AG08396 (cell line): ENCODE measurements around the gene PPFIA1.
A peak's percentile ranks its signal among the peaks of the same experiment; 100 is the strongest.
"Not testable (repeated sequence)": the region's sequence is repeated elsewhere in the genome, so short reads cannot be mapped to it uniquely, and the experiment has no call there.

ENCODE experiments used
- DNase-seq: peaks from one replicate; pipeline ENCODE4 v3.0.0; 2012; ENCODE audit warnings: low spot score, mixed read lengths

The PPFIA1 gene

DNA sequence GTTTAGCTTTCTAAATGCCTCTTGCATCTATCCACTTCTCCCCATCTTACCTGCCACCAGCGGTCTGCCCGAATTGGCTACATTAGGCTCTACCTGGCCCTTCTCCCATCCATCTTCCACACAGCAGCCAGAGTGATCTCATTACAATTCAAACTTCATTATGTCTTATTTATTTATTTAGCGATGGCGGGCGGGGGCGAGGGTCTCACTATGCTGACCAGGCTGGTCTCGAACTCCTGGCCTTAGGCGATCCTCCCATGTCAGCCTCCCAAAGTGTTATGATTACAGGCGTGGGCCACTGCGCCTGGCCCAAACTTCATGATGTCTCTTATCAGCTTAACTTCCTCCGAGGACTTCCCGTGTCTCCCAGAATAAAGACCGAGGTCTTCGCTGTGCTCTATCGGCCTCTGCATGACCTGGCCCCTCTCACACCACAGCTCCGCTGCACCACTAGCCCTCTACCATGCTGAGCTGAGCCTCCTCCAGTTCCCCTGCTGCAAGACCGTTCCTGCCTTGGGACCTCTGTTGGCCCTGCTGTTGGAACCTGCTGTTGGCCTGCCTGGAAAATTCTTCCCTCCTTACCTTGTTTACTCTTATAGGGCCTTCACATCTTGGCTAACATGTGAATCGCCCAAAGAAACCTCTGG, 127.0 kb downstream of the PPFIA1 start:
- DNase-seq: no peak

DNA sequence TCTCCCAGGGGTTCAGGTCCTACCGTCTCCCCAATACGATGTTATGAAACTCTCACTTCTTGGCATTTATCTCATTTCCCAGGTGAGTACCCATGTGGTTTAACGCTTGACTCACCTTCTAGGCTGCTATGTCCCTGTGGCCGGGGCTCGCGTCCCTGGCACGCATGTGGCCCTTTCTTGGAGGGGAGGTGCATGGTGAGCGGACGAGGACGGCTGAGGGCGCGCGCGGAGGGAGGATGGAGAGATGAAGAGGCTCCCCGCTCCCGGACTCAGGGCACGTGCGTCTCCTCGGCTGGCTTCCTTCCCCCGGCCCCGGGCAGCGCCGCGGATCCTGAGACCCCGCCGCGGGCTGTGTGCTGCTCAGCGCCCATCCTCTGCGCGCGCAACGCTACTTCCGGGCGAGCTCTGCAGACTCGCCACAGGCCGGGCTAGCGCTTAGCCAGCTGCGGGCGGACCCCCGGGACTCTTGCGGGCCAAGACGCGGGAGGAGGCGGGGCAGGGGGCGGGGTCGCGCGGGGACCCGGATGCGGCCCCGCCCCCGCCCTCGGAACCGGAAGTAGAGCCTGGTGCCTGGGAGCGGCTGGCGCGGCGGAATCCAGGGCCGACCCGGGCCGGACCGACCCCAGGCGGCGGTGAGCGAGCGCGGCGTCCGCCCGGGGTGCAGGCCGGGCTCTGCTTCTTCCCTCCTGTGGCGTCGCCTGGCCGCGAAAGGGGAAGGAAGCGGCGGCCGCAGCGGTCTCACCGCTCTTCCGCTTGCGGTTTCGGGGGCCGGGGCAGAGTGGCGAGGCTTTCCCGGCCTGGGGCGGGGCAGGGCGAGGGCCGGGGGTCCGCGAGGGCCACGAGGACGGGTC, 127.7 kb downstream of the PPFIA1 start, which contains the start of gene CTTN:
TSS of gene CTTN (plus strand) at position 547 of the 851 bp plus-strand sequence. CDS start 8,769 bp downstream, outside the sequence.
- DNase-seq: peak; percentile 97

DNA sequence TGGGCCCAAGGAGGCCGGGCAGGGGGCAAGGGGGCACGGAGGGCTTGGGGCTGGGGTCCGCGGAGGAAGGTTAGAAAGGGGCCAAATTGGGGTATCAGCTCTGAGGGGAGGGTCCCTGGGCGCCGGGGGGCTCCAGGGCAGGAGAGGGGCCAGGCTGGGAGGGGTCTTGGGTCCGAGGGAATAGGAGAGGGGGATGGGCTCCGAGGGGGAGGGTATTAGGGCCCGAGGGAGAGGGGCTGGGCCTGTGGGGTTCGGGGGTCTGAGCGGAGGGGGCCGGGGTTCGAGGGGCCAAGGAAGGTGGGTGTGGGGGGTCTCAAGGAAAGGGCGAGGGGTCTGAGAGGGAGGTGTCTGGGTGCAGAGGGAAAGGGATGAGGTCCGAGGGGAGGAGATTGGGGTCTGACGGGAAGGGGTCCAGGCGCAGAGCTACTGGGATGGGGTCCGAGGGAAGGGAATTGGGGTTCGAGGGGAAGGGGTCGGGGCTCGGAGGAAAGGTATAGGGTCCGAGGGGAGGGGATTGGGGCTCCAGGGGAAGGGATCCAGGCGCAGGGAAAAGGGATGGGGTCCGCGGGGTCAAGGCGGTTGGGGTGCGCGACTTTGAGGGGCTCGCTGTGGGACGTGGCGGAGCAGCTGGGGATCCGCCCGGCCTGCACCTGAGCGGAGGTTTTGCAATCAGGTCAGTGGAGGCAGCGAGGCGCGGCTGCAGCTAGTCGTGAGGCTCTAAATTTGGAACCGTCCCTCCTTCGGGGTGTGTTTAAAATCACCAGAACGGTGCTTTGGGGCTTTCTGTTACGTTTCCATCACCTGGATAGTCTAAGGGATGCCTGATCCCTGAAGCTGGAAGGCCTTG, 128.6 kb downstream of the PPFIA1 start:
- no peak for DNase-seq

DNA sequence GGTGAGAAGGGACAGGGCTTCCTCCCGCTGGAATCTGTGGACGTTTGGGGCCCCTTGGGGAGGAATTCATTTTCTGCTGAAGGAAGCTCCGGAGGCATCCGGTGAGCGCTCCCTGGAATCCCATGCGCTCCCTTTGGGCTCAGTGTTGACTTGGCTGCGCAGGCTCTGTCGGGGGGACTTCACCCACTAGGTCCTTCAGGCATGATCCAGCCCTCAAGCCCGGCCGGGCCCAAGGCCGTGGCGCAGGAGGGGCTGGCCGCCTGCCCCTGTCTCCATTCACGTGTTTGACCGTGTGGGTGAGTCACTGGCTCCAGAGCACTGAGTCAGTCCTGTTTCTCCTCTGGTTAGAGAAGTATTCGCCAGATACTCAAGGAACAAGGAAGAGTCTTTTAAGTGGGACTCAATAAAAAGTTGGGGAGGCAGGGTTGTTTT, 129.2 kb downstream of the PPFIA1 start:
- peak; percentile 95 for DNase-seq

DNA sequence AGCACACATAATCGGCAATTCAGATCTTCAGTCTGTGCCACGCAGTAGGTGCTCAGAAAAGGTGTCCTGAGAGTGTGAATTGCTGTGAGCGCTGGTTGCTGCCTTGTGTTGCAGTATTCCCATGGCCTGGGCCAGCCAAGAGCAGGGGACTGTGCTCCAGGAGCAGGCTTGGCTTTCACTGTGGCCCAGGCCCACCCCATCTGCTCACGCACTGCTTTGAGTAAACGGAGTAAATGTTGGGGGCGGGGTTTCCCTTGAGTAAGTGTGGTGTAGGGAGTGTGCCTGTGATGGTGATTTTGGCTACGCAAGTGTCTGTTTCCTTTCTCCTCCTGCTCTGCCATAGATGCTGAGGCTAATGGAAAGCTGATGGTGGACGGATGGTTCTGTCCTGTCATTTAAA, 130.2 kb downstream of the PPFIA1 start:
- no peak for DNase-seq

DNA sequence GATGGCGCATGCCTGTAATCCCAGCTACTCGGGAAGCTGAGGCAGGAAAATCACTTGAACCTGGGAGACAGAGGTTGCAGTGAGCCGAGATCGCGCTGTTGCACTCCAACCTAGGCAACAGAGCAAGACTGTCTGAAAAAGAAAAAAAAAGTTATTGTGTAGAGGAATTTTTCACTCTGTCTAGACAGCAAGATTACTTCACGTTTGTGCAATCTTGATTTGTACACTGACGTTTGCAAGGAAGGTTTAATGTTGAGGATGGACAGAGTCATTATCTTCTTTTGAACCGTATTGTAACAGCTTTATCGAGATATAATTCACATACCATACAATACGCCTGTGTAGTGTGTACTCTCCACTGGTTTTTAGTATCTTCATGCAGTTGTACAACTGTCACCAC, 131.5 kb downstream of the PPFIA1 start:
- no peak for DNase-seq

DNA sequence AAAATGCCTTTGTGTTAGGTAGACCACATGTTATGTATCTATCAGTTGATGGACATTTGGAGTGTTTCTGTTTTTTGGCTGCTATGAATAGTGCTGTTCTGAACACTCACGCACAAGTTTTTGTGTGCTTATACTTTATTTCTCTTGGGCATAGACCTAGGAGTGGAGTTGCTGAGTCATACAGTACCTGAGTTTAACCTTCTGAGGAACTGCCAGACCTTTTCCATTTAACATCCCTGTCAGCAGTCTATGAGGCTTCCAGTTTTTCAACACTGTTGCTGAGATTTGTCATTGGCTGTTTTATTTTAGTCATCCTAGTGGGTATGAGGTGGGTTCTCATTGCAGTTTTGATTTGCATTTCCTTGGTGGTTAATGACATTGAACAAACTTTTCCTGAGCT, 132.2 kb downstream of the PPFIA1 start:
- DNase-seq: no peak

DNA sequence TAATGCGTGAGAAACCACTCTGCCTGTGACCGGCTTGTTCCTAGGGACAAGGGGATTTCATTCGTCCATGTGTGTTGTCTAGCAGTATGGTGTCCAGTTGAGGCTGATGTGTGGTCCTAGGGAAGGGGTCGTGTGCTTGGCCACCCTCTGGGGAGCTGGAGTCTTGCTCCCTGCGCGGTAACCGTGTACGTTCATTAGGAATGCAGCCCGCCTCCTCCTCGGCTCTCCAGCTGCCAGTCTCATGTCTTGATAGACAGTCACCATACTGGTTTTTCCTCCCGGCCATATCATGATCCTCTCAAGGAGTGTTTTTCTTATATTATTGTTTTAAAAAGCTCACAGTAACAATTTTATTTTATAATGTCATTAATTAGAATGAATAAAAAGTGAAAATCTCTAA, 133.8 kb downstream of the PPFIA1 start:
- no peak for DNase-seq

DNA sequence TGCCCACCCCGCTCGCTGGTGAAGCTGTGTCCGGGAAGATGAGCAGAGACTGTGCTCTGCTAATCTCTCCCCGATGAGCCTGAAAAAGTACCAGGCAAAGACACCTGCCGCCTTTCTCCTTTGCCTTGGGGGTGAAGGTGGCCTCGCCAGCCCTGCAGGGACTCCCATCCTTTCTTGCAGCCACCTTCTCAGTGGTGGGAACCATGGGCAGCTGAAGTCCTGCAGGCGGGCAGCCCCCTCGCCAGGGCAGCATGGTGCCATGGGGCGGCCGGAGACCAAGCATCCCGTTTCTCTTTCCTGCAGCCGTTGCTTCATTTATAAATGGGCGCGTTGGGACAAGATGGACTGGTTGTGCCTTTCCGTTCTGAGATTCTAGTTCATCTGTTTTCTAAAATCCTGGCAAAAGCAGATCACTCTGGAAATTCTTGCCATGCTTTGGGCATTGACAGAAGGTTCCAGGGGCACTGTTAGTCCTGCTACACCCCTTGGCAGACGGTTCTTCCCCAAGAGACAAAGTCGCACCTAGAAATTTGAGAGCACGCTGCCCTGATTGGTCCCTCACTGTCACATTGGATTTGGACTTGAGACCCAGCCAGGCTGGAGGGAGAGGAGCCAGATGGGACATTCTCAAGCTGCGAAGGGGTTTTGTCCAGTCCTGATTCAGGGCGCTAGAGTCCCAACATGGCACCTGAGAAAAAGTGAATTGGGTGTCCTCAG, 135.3 kb downstream of the PPFIA1 start:
- DNase-seq: no peak

DNA sequence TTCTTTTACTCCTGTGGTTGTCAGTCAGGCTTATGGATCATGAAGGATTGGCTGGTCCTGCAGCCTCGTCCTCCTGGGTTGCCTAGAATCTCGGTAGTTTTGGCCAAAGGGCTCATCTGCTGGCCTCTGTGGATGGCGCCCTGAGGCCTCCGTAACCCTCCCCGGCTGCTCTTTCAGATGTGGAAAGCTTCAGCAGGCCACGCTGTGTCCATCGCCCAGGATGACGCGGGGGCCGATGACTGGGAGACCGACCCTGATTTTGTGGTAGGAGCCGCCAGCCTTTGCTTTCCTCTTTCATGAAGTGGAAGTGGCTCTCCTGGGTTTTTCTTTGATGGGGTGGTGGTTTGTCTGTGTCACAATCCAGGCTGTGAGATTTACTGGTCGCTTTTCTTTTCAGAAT, 136.6 kb downstream of the PPFIA1 start:
- no peak for DNase-seq

DNA sequence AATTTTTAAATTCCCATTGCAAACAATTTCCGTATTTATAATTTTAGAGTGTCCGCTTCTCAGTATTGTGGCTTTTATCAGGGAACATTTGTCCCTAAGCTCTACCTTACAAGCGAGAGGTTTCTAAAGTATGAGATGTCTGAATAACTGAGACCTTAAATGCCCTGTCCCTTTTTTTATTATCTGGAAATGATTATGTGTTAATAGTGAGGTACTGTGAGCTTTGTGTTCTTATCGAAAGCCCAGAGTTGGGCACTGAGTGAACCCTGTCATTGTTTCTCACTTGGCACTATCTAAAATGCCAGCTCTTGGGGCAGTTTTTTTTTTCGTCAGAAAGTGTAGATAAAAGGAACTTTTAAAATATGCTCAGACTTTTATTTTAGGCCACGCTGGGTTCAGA, 137.3 kb downstream of the PPFIA1 start:
- no peak for DNase-seq

DNA sequence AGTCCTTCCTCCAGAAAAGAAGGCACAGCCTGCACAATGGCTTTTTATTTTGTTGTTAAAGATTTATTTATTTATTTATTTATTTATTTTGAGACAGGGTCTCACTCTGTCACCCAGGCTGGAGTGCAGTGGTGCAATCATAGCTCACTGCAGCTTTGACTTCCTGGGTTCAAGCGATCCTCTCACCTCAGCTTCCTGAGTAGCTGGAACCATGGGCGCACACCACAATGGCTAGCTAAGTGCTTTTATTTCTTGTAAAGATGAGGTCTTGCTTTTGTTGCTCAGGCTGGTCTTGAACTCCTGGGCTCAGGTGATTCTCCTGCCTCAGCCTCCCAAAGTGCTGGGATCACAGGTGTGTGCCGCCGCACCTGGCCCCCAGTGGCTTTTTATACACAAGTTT, 137.8 kb downstream of the PPFIA1 start:
- DNase-seq: not testable (repeated sequence)

DNA sequence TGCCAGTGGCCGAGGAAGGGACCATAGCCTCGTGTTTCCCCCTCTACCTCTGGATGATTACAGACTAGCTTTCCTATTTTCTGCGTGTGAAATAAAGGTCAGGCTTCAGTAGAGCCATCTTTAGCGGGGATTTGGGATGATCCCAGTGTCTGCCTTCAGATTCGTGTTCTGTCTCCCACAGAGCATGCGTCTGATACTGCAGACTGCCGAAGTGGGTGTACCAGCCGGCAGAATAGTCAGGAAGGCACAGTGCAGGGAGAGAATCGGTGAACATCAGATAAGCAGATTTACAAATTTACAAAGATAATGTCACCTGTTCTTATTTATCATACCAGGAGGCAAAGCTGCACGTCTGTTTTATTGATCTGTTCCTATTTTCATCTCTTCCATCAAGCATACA, 138.9 kb downstream of the PPFIA1 start:
- no peak for DNase-seq

DNA sequence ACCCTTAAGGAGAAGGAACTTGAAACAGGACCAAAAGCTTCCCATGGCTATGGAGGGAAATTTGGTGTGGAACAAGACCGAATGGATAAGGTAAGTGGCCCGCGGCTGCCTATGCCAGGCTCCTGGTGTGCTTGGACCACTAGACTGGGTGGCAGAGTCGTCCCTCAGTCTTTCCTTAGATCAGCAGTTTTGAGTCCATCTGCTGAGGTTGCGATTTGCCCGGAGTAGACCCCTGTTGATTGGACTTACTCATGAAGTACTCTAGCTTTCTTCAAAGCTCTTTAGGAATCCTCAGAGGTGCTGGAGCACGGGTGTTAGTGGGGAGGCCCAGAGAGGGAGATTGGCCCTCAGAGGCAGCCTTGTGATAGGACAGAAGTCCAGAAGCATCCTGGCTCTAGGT, 139.4 kb downstream of the PPFIA1 start:
- DNase-seq: no peak

DNA sequence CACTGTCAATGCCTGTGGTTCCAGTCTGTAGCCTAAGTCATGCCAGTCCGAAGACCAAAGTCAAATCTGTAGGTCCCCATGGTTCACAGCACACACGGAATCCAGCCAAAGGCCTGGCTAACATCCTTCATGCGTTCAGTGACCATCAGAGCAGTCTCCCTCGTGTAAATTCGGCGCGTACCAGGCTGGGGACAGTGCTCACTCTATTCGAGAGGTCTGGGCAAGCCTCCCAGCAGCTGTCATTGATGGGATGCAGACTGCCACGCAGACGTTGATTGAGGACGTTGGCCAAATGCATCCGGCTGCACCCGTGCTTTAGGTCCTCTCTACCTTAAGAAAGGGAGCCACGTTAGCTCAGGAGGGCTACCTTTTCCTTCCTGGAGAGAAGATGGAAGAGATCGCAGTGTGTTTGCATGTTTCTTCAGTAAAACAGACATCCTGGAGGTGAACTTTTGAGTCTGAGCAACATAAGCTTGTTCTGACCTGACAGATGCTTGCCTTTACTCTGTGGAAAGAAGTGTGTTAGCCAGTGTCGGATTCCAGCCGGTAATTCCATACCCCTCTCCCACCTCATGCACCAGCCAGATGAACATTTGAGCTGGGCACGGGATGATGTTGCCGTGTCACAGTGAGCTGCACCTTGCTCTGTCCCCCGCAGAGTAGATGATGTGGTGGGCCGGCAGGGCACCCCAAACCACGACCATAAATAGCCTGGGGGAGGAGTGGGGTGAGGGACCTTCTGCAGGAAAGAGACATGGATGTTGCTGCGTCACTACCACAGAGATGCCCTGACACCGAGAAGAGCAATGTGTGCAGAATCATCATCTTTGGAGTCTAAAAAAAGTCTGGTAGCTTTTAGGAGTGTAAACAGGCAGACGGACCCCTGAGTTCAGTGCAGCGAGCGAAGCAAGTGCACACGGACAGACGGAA, 140.1 kb downstream of the PPFIA1 start:
- no peak for DNase-seq

DNA sequence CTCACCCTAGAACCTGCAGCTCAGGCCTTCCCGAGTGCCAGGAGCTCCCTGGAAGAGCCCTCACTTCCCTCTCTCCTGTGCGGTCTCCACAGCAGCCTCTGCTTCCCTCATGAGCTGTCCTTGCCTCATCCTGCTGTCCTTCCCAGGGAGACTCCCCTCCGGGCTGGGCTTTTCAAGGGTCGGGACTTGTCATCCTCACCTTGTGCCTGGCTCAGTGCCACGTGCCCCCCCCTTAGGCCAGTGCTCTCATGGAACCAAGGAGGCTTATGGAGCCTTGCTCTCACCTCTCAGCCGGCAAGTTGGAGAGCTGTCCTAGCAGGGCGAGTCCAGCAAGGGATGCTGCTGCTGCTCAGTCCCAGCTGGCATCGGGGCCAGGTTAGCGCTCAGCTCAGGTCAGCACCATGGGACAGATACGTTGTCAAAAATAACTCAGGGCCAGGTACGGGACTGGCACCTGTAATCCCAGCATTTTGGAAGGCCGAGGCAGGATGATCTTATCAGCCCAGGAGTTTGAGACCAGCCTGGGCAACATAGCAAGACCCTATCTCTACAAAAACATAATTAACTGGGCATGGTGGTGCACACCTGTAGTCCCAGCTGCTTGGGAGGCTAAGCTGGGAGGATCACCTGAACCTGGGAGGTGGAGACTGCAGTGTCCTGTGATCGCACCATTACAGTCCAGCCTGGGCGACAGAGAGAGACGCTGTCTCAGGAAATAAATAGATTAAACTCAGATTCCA, 141.4 kb downstream of the PPFIA1 start:
- no peak for DNase-seq

DNA sequence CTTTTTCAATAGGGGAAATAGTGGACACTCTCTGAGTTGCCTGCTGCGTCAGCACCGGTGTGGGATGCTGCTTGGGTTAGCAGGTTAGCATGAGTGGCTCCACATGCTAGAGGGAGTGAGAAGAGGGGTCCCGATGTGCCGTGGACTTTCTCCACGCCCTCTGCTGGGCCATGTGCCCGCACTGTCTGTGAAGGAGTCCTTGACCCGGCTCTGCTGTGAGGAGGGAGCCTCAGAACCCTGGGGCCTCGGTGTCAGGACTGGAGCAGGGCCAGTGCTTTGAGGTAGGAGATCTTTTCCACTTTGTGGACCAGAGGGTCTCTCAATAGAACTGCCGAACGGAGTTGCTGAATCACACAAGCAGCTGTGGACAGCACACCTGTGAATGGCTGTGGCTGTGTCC, 142.7 kb downstream of the PPFIA1 start:
- DNase-seq: no peak

DNA sequence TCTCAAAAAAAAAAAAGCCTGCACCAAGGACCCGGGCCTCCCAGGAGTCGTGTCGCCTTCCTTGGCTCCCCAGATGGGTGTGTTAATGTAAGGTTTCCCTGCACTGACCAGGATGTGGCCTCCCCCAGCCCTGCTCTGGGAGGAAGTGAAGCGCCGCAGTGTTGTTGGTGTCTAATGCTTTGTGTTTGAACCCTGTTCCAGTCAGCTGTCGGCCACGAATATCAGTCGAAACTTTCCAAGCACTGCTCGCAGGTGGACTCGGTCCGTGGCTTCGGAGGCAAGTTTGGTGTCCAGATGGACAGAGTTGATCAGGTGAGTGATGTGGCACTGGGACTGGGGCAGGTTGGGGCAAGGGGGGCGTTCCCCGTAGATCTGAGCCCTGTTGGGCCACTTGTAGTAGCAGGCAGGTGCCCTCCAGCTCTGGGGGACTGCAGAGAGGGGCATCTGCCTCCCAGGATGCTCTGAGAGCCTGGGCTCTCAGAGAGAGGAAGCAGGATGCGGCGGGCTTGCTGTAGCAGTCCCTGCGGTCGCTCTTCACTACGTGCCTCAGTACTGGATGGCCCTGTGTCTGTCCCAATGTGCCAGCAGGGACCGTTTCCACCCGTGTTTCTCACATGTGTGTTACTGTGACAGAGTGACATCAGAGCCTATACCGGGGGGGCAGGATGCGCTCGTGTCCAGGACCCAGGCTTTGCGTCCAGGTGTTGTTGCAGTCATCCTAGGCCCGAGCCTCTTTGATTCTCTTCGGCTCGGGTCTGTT, 144.0 kb downstream of the PPFIA1 start:
- DNase-seq: no peak

DNA sequence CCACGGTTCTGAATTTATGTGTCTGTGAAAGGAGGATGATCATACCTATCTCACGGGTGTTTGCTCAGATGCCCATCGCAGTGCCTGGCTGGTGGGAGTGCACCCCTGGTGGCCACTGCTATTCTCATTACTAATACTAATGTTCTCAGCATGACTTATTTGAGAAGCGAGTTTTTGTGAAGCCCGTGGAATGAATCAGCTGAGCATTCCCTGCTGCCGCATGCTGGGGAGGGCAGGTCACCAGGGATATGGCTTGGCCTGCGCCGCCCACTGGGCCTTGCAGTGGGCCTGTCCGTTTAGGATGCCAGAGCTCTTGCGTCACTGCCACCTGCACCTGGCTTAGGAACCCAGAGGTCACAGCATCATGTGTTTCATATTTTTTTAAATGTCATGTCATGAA, 144.7 kb downstream of the PPFIA1 start:
- peak; percentile 63 for DNase-seq
